Mononuclear cell (primary cell): ENCODE results near the gene CEP44. TPM values are rescaled to one million over a fixed set of nuclear protein-coding genes. Genes with fewer than 3 reads are reported as not detected.
"Not testable (repeated sequence)": the region's sequence is repeated elsewhere in the genome, so short reads cannot be mapped to it uniquely, and the experiment has no call there.

ENCODE experiments used
- H3K27me3 ChIP-seq: 2 replicates; pipeline ENCODE4 v1.6.0; 2011; ENCODE audit warnings: low read length, control low read depth; ENCODE audit not compliant: insufficient read depth
- H3K4me1 ChIP-seq: 2 replicates; pipeline ENCODE4 v1.5.1; 2011; ENCODE audit warnings: mild to moderate bottlenecking, low read length, control low read depth; ENCODE audit not compliant: insufficient read depth
- H3K4me3 ChIP-seq: 2 replicates; pipeline ENCODE4 v1.5.1; 2011; ENCODE audit warnings: mild to moderate bottlenecking, low read length, moderate library complexity
- H3K9me3 ChIP-seq: 2 replicates; pipeline ENCODE4 v1.5.1; 2011; ENCODE audit warnings: low read depth, mild to moderate bottlenecking, control low read depth, low read length
- total RNA-seq: library from RNA; depleted of rRNA; stranded (reverse); fragments of >200 nt; gene quantifications from one replicate; pipeline ENCODE4 v1.2.3, GENCODE V29; 2012

CEP44 gene
- total RNA-seq, 1 donor = 14.1 TPM

DNA sequence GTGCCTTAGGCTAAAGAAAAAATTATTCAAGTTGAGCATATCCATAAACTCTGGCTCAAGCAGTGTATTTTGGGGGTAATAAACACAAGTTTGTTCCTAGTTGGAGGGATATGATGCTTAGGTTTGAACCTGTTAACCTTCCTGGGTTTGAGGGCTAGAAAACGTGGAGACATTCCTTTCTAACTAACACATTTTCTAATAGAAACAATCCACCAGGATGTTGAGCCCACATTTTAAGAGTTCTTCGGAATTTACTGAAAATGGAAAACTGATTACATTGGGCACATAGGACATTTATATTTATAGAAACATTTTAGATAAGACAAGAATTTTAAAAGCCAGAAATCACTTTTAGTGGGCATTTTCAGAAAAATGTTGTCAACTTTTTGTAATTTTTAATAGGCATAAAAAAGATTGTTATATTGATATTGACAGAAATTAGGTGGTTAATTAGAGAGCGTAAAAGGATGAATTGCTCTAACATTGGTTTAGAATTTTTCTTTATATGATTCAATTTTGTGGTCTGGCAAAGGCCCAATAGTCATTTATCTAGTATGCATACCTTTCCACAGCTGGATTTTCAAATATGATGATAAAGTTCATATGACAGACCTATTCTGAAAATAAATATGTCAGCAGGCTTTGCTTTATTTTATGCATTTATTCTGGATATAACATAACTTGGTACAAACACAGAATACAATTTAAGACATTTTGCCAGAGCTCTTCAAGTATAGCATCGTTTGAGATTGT, 49.2 kb downstream of the CEP44 start:
- no peak overlapping the region for H3K4me3 ChIP-seq
- no peaks in the 10 kb centered on the region for H3K27me3 ChIP-seq
- no peaks in the 10 kb centered on the region for H3K4me1 ChIP-seq
- H3K9me3 ChIP-seq = no peaks in the 10 kb centered on the region

DNA sequence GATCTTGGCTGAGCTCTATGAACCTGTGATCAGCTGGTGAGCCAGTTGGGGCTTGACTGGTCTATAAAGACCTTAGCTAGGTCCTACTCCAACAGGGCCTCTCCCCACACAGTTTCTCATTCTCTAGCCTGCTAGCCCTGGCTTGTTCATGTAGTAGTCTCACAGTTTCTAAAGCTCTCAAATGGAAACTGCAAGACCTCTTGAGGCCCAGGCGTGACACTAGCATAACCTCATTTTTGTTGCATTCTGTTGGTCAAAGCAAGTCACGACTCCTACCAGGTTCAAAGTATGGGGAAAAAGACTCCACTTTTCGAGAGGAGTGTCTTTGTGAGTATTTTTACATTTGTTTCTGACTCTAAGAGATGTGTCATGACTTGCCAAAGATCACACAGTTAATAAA, 50.9 kb downstream of the CEP44 start:
- Histone ChIP-seq H3K4me3 (no peak overlapping the region), H3K9me3 (no peaks in the 10 kb centered on the region), H3K4me1 (no peaks in the 10 kb centered on the region), H3K27me3 (no peaks in the 10 kb centered on the region)

DNA sequence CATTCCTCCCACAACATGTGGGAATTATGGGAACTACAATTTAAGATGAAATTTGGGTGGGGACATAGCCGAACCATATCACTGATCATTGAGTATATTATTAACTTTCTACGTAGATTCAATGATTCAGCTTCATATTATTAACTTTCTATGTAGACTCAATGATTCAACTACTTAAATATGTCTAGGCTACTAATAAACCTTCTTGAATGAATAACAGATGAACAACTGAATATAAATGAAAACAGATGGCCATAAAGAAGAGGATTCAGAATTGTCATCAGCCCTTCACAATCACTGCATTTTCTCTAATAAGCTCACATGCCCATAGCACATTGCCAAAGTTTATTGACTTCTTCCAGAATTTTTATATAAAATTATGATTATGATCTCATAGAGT, 57.0 kb downstream of the CEP44 start:
- no peak overlapping the region for H3K4me3 ChIP-seq
- no peaks in the 10 kb centered on the region for H3K27me3 ChIP-seq
- H3K9me3 ChIP-seq = no peaks in the 10 kb centered on the region
- H3K4me1 ChIP-seq = no peaks in the 10 kb centered on the region

DNA sequence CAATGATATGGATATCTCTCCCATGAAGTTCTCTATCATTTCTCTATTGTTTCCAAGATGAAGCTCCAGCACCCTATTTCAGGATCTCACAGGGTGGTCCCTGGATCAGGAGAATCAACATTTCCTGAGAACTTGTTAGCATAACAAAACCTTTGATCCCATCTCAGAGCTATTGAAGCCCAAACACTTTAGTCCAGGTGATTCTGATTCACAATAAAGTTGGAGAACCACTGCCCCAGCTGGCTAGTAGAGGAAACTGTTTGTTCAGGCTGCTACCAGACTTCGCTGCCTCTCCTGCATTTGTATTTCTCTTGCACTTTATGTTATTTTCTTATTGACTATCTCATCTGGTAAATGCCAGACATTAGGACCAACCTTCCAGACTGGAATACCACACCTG, 65.4 kb downstream of the CEP44 start:
- Histone ChIP-seq H3K27me3 (no peaks in the 10 kb centered on the region), H3K9me3 (no peaks in the 10 kb centered on the region), H3K4me1 (no peaks in the 10 kb centered on the region)

DNA sequence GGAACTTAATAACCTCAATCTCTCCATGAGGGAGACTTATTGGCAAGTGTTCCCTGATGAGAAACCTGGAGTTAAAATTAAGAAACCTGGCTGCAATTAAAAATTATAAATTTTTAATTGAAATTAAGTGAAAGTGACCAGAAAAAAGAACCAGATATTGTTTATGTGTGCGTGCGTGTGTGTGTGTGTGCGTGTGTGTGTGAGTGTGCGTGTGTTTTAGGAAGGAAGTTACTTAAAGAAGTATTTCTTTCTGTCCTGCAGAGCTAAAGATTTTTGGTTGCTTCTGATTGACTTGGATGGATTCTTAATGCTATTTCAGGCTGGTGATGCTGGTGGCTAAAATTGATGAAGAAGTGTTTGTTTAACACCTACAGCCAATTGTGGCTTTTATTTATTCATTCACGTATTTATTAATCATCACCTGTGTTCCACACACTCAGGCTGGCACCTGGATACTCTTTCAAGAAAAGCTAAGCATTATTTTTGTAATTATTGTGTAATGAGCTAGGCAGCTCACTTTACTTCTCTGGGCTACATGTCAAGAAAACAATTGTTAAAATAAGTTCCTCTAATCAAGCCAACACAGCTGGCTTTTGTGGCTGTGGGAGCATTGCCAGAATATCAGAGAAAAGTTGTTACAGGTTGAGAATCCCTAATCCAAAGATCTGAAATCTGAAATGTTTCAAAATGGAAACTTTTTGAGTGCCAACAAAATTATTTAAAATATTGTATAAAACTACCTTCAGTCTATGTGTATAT, 68.5 kb downstream of the CEP44 start:
- no peaks in the 10 kb centered on the region for H3K27me3 ChIP-seq
- no peak overlapping the region for H3K4me3 ChIP-seq
- no peaks in the 10 kb centered on the region for H3K9me3 ChIP-seq
- no peaks in the 10 kb centered on the region for H3K4me1 ChIP-seq

More for the DNA sequence above, 65.4 kb downstream of the CEP44 start:
- H3K4me3 ChIP-seq = no peak overlapping the region

DNA sequence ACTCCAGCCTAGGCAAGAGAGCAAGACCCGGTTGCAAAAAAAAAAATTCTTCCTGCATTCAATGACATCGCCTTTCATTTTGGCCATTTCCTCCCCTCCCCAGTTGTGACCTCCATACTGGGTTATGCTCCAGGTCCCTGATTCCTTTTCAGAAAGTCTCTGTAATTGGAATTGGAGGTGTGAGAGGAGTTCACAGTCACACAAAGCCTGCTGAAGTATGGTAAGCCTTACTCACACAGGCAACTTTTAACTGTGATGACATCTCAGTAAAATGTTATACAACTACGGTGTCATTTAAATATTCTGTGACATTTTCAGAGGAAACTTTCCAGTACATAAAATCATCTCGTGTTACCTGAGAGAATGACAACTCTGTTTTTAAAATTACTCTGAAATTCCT, 73.6 kb downstream of the CEP44 start:
- no peaks in the 10 kb centered on the region for H3K9me3 ChIP-seq
- no peaks in the 10 kb centered on the region for H3K27me3 ChIP-seq
- no peak overlapping the region for H3K4me3 ChIP-seq
- no peaks in the 10 kb centered on the region for H3K4me1 ChIP-seq

DNA sequence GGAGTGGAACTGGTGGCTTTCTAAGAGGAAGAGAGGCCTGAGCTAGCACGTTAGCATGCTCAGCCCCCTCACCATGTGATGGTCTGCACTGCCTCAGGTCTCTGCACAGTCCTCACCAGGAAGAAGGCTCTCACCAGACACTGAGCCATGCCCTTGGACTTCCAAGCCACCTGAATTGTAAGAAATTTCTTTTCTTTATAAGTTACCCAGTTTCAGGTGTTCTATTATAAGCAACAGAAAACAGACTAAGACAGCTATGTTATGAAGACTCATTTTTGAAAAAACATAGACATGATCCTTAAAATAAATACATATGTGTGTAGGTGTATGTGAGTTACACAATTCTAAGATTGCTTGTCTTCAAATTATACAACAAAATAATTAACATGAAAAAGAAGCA, 74.7 kb downstream of the CEP44 start:
- H3K4me1 ChIP-seq = no peaks in the 10 kb centered on the region
- H3K27me3 ChIP-seq = no peaks in the 10 kb centered on the region
- no peak overlapping the region for H3K4me3 ChIP-seq
- no peaks in the 10 kb centered on the region for H3K9me3 ChIP-seq

DNA sequence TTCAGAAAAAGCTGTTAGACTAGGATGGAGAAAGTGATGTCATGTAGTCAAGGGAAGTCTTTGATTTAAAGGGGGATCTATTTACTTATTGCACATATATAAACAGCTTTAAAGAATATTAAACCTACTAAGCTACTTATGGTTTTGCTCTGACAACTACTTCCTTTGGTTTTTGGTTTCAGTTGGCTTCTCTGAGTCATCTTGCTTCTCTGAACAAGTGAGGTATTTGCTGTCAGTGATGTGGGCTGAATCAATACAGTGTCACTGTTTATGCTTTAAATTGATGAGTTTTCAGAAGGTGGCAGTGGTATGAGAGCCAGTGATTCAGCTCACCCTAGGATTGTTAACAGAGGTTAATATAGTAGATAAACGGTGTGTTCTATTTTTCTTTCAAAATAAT, 75.1 kb downstream of the CEP44 start:
- no peaks in the 10 kb centered on the region for H3K27me3 ChIP-seq
- H3K4me3 ChIP-seq = no peak overlapping the region
- H3K4me1 ChIP-seq = no peaks in the 10 kb centered on the region
- no peaks in the 10 kb centered on the region for H3K9me3 ChIP-seq

DNA sequence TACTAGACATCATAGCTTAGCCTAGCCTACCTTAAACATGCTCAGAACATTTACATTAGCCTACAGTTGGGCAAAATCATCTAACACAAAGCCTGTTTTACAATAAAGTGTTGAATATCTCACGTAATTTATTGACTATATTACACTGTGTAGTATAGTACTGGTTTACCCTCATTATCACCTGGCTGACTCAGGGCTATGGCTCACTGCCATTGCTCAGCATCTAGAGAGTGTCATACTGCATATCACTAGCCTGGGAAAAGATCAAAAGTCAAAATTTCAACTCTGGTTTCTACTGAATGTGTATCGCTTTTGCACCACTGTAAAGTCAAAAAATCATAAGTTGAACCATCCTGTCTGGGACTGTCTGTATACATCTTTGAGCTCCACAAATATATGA, 78.6 kb downstream of the CEP44 start:
- H3K4me1 ChIP-seq = no peaks in the 10 kb centered on the region
- no peaks in the 10 kb centered on the region for H3K9me3 ChIP-seq
- no peaks in the 10 kb centered on the region for H3K27me3 ChIP-seq
- no peak overlapping the region for H3K4me3 ChIP-seq

DNA sequence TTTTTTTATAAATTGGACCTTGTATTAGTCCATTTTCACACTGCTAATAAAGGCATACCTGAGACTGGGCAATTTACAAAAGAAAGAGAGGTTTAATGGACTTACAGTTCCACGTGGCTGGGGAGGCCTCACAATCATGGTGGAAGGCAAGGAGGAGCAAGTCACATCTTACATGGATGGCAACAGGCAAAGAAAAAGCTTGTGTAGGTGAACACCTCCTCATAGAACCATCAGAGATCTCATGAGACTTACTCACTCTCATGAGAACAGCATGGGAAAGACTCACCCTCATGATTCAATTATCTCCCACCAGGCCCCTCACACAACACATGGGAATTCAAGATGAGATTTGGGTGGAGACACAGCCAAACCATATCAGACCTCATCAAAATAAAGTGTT, 80.1 kb downstream of the CEP44 start:
- not testable (repeated sequence) for H3K27me3 ChIP-seq, H3K4me1 ChIP-seq, H3K9me3 ChIP-seq, H3K4me3 ChIP-seq

DNA sequence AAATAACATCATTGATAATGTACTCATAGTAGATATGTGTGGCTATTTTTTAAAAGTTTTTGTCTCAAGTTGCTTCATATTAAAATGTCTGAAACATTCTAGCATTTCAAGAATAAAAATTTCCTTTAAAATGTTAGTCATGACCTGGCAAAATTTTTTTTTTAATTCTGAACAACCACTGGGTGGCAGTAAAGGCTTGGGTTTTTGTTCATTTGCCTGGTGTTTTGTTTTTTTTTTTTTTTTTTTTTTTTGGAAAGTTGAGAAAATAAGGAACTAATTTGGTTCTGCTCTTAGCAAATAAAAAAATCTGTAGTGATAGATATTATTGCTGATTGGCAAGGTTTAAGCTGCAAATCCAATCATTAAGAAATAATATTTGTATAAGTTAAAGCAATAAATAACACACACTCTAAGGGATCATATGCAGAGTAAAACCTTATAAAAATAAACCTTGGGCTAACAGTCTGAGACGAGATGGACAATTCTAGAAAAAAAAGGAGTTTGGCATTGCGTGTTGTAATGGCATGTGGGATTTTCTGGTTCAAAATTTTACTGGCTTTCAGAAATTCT, 81.4 kb downstream of the CEP44 start:
- H3K4me3 ChIP-seq = no peak overlapping the region
- H3K4me1 ChIP-seq = no peaks in the 10 kb centered on the region
- no peaks in the 10 kb centered on the region for H3K27me3 ChIP-seq
- no peaks in the 10 kb centered on the region for H3K9me3 ChIP-seq

DNA sequence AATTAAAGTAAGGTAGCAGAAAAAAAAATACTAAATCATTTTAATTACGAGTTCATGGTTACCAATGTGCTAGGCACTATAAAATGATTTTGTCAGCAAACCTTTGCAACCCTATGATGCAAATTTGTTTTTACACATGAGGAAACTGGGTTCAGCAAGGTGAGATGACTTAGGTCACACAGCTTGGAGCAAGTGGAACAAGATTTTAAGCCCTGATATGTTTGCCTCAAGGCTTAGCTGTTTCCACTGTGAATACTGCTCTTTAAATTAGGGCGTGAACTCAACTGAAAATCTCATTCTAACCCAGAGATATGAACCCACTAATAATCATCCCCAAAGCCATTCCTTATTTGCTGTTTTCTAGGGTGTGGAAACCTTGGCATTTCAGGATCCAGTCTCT, 86.3 kb downstream of the CEP44 start:
- no peaks in the 10 kb centered on the region for H3K9me3 ChIP-seq
- H3K4me3 ChIP-seq = no peak overlapping the region
- no peaks in the 10 kb centered on the region for H3K4me1 ChIP-seq
- H3K27me3 ChIP-seq = no peaks in the 10 kb centered on the region

DNA sequence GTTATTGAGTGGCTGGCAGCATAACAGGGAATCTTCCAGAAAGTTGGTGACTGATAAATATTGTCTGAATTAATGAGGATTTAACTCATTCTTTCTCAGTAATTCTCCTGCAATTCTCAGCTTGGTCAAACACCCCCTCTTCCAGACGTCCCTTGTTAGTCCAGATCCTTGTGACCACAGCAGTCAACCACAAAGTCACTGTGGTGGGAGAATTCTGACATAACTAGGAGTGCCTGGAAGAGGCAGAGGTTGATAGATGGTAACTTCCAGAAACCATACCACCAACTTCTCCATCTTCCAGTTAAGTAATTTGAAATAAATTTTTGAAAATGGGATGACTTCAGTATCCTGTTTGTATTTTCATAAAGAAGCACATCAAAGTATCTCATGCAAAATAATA, 90.1 kb downstream of the CEP44 start:
- no peaks in the 10 kb centered on the region for H3K4me1 ChIP-seq
- no peaks in the 10 kb centered on the region for H3K27me3 ChIP-seq
- no peak overlapping the region for H3K4me3 ChIP-seq
- no peaks in the 10 kb centered on the region for H3K9me3 ChIP-seq

DNA sequence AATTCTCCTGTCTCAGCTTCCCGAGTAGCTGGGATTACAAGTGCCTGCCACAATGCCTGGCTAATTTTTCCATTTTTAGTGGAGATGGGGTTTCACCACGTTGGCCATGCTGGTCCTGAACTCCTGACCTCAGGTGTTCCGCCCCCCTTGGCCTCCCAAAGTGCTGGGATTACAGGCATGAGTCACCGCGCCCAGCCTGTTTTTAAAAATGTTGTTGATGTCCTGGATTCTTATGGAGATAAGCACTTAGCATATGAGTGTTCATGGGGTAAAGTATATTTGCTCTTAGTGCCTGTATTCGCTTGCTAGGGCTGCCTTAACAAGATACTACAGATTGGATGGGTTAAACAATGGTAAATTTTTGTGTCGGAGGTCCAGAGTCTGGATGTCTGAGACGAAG, 91.7 kb downstream of the CEP44 start:
- H3K9me3 ChIP-seq = no peaks in the 10 kb centered on the region

DNA sequence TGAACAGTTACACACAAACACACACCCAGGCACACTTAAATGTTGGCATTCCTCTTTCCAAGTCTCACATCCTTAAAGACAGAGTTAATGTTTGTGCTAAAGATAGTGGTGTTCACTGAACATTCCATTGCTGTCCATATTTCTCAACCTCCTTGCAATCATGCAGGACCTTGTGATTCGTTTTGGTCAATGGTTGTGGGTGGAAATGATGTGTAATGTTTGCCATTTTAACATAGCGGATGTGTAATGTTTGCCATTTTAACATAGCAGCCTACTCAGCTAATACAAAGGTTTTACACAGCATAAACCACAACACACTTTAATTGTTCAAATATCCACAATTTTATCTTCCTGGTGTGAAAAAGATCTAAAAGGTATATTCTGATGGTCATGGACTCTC, 93.9 kb downstream of the CEP44 start:
- Histone ChIP-seq H3K9me3 (no peaks in the 10 kb centered on the region), H3K4me3 (no peak overlapping the region), H3K27me3 (no peaks in the 10 kb centered on the region), H3K4me1 (no peaks in the 10 kb centered on the region)

More for the DNA sequence above, 91.7 kb downstream of the CEP44 start:
- Histone ChIP-seq H3K4me1 (no peaks in the 10 kb centered on the region), H3K27me3 (no peaks in the 10 kb centered on the region), H3K4me3 (no peak overlapping the region)
